HEK293 (cell line): Measurements from ENCODE around the gene MAGI1.

ENCODE experiments used
- CTCF ChIA-PET: fragments of 350-600 bp; formaldehyde crosslinking; extraction: SDS; loops from one replicate; lab custom pipeline; 2021; ENCODE audit warnings: antibody characterized with exemption; lab: Yijun Ruan, JAX
- POLR2A ChIA-PET: fragments of 300-600 bp; formaldehyde crosslinking; extraction: SDS; loops from one replicate; lab custom pipeline; 2020; ENCODE audit warnings: antibody characterized with exemption, inconsistent platforms; lab: Yijun Ruan, JAX
- H3K27ac ChIP-seq: fragments of 200-500 bp; sonication (Bioruptor generic); 2 replicates; pipeline ENCODE4 v1.5.1; 2014; ENCODE audit warnings: low read depth, low read length, control low read depth, inconsistent platforms; ENCODE audit errors: extremely low read depth
- H3K36me3 ChIP-seq, 2 experiments: fragments of 200-500 bp in 1 of 2; sonication (Bioruptor generic) in 1 of 2; 1 replicate in 1 of 2; 2 replicates in 1 of 2; pipeline ENCODE4 v1.5.1; 2014 to 2017; ENCODE audit warnings: inconsistent platforms in 2 of 2, low read length in 2 of 2; ENCODE audit not compliant: control insufficient read depth in 2 of 2, insufficient read depth in 1 of 2
- H3K4me1 ChIP-seq: fragments of 200-500 bp; sonication (Bioruptor generic); 2 replicates; pipeline ENCODE4 v1.5.1; 2014; ENCODE audit warnings: mild to moderate bottlenecking, low read length, inconsistent platforms; ENCODE audit not compliant: control insufficient read depth, insufficient read depth
- H3K4me3 ChIP-seq: 2 replicates; pipeline ENCODE4 v1.5.1; 2011; ENCODE audit warnings: low read depth, mild to moderate bottlenecking, control low read depth, low read length, moderate library complexity
- H3K9me3 ChIP-seq: fragments of 200-500 bp; sonication (Bioruptor generic); 2 replicates; pipeline ENCODE4 v1.5.1; 2014; ENCODE audit warnings: low read depth, low read length, inconsistent platforms; ENCODE audit not compliant: control insufficient read depth, insufficient read depth
- GLIS2 ChIP-seq: fragments of 450-650 bp; formaldehyde crosslinking; IDR thresholded peaks from 2 replicates; pipeline ENCODE4 v1.5.1; 2016; ENCODE audit warnings: missing biosample characterization, missing genetic modification characterization
- HIC1 ChIP-seq: fragments of 450-650 bp; formaldehyde crosslinking; IDR thresholded peaks from 2 replicates; pipeline ENCODE4 v1.5.1; 2016; ENCODE audit warnings: missing biosample characterization, missing genetic modification characterization
- IKZF3 ChIP-seq: fragments of 450-650 bp; IDR thresholded peaks from 2 replicates; pipeline ENCODE4 v1.5.0; 2018; ENCODE audit warnings: missing biosample characterization, mild to moderate bottlenecking, missing genetic modification characterization, moderate library complexity
- KLF17 ChIP-seq: fragments of 450-650 bp; formaldehyde crosslinking; IDR thresholded peaks from 2 replicates; pipeline ENCODE4 v1.5.1; 2016; ENCODE audit warnings: missing biosample characterization, missing genetic modification characterization
- OVOL3 ChIP-seq: fragments of 450-650 bp; formaldehyde crosslinking; IDR thresholded peaks from 2 replicates; pipeline ENCODE4 v1.5.1; 2016; ENCODE audit warnings: missing biosample characterization, missing genetic modification characterization
- SALL2 ChIP-seq: fragments of 450-650 bp; formaldehyde crosslinking; IDR thresholded peaks from 2 replicates; pipeline ENCODE4 v1.5.0; 2017; ENCODE audit warnings: missing biosample characterization, mild to moderate bottlenecking, missing genetic modification characterization, borderline replicate concordance
- WT1 ChIP-seq: fragments of 450-650 bp; formaldehyde crosslinking; IDR thresholded peaks from 2 replicates; pipeline ENCODE4 v1.5.1; 2016; ENCODE audit warnings: missing biosample characterization, missing genetic modification characterization
- ZFP3 ChIP-seq: fragments of 450-650 bp; formaldehyde crosslinking; IDR thresholded peaks from 2 replicates; pipeline ENCODE4 v1.5.1; 2016; ENCODE audit warnings: low read depth, missing biosample characterization, missing genetic modification characterization
- ZFP69B ChIP-seq: fragments of 450-650 bp; formaldehyde crosslinking; IDR thresholded peaks from 2 replicates; pipeline ENCODE4 v1.5.1; 2016; ENCODE audit warnings: missing biosample characterization, missing genetic modification characterization
- ZNF10 ChIP-seq: fragments of 450-650 bp; formaldehyde crosslinking; IDR thresholded peaks from 2 replicates; pipeline ENCODE4 v1.5.1; 2017; ENCODE audit warnings: missing biosample characterization, missing genetic modification characterization
- ZNF211 ChIP-seq: fragments of 450-650 bp; formaldehyde crosslinking; IDR thresholded peaks from 2 replicates; pipeline ENCODE4 v1.5.1; 2016; ENCODE audit warnings: low read depth, missing biosample characterization, missing genetic modification characterization
- ZNF214 ChIP-seq: fragments of 450-650 bp; formaldehyde crosslinking; IDR thresholded peaks from 2 replicates; pipeline ENCODE4 v1.5.1; 2017; ENCODE audit warnings: missing biosample characterization, mild to moderate bottlenecking, missing genetic modification characterization, borderline replicate concordance
- ZNF24 ChIP-seq: fragments of 450-650 bp; formaldehyde crosslinking; IDR thresholded peaks from 2 replicates; pipeline ENCODE4 v1.5.1; 2016; ENCODE audit warnings: missing biosample characterization, missing genetic modification characterization
- ZNF501 ChIP-seq: fragments of 450-650 bp; formaldehyde crosslinking; IDR thresholded peaks from 2 replicates; pipeline ENCODE4 v1.5.1; 2016; ENCODE audit warnings: missing biosample characterization, missing genetic modification characterization
- ZNF560 ChIP-seq: fragments of 450-650 bp; formaldehyde crosslinking; IDR thresholded peaks from 2 replicates; pipeline ENCODE4 v1.5.1; 2017; ENCODE audit warnings: missing biosample characterization, missing genetic modification characterization, borderline replicate concordance
- ZNF660 ChIP-seq: fragments of 450-650 bp; IDR thresholded peaks from 2 replicates; pipeline ENCODE4 v1.5.1; 2018; ENCODE audit warnings: missing biosample characterization, mild to moderate bottlenecking, missing genetic modification characterization
- ZNF664 ChIP-seq: fragments of 450-650 bp; formaldehyde crosslinking; IDR thresholded peaks from 2 replicates; pipeline ENCODE4 v1.5.1; 2016; ENCODE audit warnings: missing biosample characterization, missing genetic modification characterization
- ZNF692 ChIP-seq: fragments of 450-650 bp; formaldehyde crosslinking; IDR thresholded peaks from 2 replicates; pipeline ENCODE4 v1.5.1; 2016; ENCODE audit warnings: missing biosample characterization, missing genetic modification characterization
- ZSCAN30 ChIP-seq: fragments of 450-650 bp; IDR thresholded peaks from 2 replicates; pipeline ENCODE4 v1.5.1; 2018; ENCODE audit warnings: missing biosample characterization, mild to moderate bottlenecking, missing genetic modification characterization, moderate library complexity
- TF ChIP-seq, protein P1 (sequence below): fragments of 450-650 bp; formaldehyde crosslinking; IDR thresholded peaks from 2 replicates; pipeline ENCODE4 v1.5.1; 2016; ENCODE audit warnings: missing biosample characterization, missing genetic modification characterization
- TF ChIP-seq, protein P2 (sequence below): fragments of 450-650 bp; formaldehyde crosslinking; IDR thresholded peaks from 2 replicates; pipeline ENCODE4 v1.5.1; 2016; ENCODE audit warnings: missing biosample characterization, missing genetic modification characterization
- TF ChIP-seq, protein P3 (sequence below): fragments of 450-650 bp; formaldehyde crosslinking; IDR thresholded peaks from 2 replicates; pipeline ENCODE4 v1.5.1; 2016; ENCODE audit warnings: missing biosample characterization, missing genetic modification characterization

MAGI1 gene

DNA sequence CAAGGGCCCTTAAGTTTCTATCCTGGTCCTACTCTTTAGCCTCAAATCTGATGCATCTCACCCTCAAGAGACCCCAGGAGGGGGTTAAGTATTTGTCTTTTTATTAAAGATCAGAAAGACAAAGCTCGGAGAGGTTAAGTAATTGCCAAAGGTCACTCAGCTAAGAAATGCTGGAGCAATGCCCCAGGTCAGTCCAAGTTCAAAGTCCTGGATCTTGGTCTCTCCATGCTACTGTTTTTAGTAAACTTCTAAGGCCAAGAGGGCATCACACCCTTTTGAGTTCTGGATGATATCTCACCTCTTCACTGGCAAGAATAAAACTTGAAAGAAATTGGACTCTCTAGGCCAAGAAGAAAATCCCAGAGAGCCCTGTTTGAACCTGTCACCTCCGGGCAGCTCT, 488.6 kb downstream of the MAGI1 start (continued):
- TF ChIP-seq ZNF560 (no peak), OVOL3 (tag by site-specific recombination) (no peak), ZSCAN30 (tag by site-specific recombination) (no peak), ZNF501 (tag by site-specific recombination) (no peak), KLF17 (tag by site-specific recombination) (no peak), SALL2 (tag by site-specific recombination) (no peak), ZFP3 (tag by site-specific recombination) (no peak), ZNF660 (tag by site-specific recombination) (no peak), ZNF214 (tag by site-specific recombination) (no peak), ZNF24 (no peak), ZNF211 (tag by site-specific recombination) (no peak)
- TF ChIP-seq, protein P1, sequence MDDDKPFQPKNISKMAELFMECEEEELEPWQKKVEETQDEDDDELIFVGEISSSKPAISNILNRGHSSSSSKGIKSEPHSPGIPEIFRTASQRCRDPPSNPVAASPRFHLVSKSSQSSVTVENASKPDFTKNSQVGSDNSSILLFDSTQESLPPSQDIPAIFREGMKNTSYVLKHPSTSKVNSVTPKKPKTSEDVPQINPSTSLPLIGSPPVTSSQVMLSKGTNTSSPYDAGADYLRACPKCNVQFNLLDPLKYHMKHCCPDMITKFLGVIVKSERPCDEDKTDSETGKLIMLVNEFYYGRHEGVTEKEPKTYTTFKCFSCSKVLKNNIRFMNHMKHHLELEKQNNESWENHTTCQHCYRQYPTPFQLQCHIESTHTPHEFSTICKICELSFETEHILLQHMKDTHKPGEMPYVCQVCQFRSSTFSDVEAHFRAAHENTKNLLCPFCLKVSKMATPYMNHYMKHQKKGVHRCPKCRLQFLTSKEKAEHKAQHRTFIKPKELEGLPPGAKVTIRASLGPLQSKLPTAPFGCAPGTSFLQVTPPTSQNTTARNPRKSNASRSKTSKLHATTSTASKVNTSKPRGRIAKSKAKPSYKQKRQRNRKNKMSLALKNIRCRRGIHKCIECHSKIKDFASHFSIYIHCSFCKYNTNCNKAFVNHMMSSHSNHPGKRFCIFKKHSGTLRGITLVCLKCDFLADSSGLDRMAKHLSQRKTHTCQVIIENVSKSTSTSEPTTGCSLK = no peak

DNA sequence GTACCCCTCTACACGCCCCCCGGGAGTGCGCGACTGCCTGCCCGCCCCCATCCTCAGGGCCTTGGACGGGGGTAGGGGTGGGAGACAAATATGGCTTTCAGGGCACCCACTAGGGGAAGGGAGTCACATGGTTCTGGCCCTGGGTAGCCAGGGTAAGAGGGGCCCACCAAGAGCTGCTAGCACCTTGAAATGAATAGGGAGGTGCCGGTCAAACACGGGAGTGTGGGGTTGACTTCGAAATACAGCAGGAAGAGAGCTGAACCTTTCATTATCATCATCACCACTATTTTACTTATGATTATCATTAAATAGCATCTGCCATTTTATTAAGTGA, 489.1 kb downstream of the MAGI1 start:
- TF ChIP-seq ZNF664 (tag by site-specific recombination) (no peak), ZFP69B (tag by site-specific recombination) (peak; percentile 94), HIC1 (tag by site-specific recombination) (no peak), IKZF3 (tag by site-specific recombination) (no peak), WT1 (tag by site-specific recombination) (peak; percentile 16; the same call in 1 of the 2 replicates), ZNF10 (tag by site-specific recombination) (peak; percentile 38; the same call in 1 of the 2 replicates), ZNF692 (tag by site-specific recombination) (peak; percentile 95), ZSCAN30 (tag by site-specific recombination) (0 out of 2 replicates have a peak, but pooled peaks have one; percentile 31), GLIS2 (peak; percentile 60; the same call in 1 of the 2 replicates)
- TF ChIP-seq, protein P2, sequence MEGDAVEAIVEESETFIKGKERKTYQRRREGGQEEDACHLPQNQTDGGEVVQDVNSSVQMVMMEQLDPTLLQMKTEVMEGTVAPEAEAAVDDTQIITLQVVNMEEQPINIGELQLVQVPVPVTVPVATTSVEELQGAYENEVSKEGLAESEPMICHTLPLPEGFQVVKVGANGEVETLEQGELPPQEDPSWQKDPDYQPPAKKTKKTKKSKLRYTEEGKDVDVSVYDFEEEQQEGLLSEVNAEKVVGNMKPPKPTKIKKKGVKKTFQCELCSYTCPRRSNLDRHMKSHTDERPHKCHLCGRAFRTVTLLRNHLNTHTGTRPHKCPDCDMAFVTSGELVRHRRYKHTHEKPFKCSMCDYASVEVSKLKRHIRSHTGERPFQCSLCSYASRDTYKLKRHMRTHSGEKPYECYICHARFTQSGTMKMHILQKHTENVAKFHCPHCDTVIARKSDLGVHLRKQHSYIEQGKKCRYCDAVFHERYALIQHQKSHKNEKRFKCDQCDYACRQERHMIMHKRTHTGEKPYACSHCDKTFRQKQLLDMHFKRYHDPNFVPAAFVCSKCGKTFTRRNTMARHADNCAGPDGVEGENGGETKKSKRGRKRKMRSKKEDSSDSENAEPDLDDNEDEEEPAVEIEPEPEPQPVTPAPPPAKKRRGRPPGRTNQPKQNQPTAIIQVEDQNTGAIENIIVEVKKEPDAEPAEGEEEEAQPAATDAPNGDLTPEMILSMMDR (tag by site-specific recombination) = no peak
- TF ChIP-seq, protein P3, sequence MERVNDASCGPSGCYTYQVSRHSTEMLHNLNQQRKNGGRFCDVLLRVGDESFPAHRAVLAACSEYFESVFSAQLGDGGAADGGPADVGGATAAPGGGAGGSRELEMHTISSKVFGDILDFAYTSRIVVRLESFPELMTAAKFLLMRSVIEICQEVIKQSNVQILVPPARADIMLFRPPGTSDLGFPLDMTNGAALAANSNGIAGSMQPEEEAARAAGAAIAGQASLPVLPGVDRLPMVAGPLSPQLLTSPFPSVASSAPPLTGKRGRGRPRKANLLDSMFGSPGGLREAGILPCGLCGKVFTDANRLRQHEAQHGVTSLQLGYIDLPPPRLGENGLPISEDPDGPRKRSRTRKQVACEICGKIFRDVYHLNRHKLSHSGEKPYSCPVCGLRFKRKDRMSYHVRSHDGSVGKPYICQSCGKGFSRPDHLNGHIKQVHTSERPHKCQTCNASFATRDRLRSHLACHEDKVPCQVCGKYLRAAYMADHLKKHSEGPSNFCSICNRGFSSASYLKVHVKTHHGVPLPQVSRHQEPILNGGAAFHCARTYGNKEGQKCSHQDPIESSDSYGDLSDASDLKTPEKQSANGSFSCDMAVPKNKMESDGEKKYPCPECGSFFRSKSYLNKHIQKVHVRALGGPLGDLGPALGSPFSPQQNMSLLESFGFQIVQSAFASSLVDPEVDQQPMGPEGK (tag by site-specific recombination) = peak; percentile 65; the same call in 1 of the 2 replicates
- TF ChIP-seq, all 188 proteins: peak for 7
- peak overlapping the region; percentile 58; the same call in 1 of the 2 replicates for H3K27ac ChIP-seq
- H3K4me1 ChIP-seq = no peaks in the 10 kb centered on the region; the same call in 1 of the 2 replicates
- no peak overlapping the region for H3K4me3 ChIP-seq
- no peaks in the 10 kb centered on the region for H3K36me3 ChIP-seq
- no peaks in the 10 kb centered on the region for H3K9me3 ChIP-seq
- CTCF ChIA-PET = interaction anchor here (1.2 kb wide), 1 partner anchor 110 kb away, joined by 3 read pairs; no protein-coding TSS in a partner anchor
- POLR2A ChIA-PET = no interaction called here
